ENCODE data around the gene KCNIP2. TPM values are rescaled to one million over a fixed set of nuclear protein-coding genes. Genes with fewer than 3 reads are reported as not detected.
A peak's percentile ranks its signal among the peaks of the same experiment; 100 is the strongest.

Gene KCNIP2
- total and polyA plus RNA-seq, 2 of the 4 experiments (the other 2 are of a cell fraction): under 0.01 to 0.87 TPM

DNA sequence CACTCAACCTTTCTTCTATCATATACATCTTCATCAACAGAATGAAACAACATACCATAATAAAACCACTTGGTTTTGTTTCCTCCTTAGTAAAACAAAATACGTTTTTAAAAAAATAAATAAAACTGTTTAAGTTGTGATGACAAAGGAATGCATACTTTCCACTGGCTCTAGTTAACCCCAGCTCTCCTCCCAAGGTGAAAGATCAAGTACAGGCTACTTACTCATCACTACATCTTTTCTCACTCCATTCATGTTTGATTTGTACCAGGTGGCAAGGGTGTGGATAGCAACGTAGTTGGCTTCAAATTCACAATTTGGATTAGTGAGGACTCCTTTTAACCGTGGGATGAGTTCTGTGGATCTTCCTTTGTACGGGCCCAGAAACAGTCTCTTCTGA is 40.1 kb downstream of the KCNIP2 start:
- dilution Hi-C loops (cut with HindIII; ENCODE audit: low sequenced_read_pairs, unreplicated experiment) (no loop called here), in situ Hi-C loops (cut with MboI; ENCODE audit: low sequenced_read_pairs) (loop anchor here (25.0 kb wide), 1 partner anchor 866 kb away; no protein-coding TSS in a partner anchor), intact Hi-C loops (cut with micrococcal nuclease) (no loop called here)
- no peak overlapping the region for H4K5ac ChIP-seq (ENCODE audit: low read depth, low read length)
- no peaks in the 10 kb centered on the region for H3K27me3 ChIP-seq (ENCODE audit: control insufficient read depth, insufficient read depth, low read length)
- TF ChIP-seq MAFK (IDR thresholded peaks at IDR 0.05; ENCODE audit: low read depth, low read length): no peak
- no peak for TF ChIP-seq RAD21 (IDR thresholded peaks at IDR 0.05; ENCODE audit: low read length)
- TF ChIP-seq BHLHE40 (IDR thresholded peaks at IDR 0.05; ENCODE audit: low read depth, low read length): no peak
- no peak for TF ChIP-seq NFE2L2 (IDR thresholded peaks at IDR 0.05; ENCODE audit: low read depth, low read length)
- TF ChIP-seq CHD1 (IDR thresholded peaks at IDR 0.05; ENCODE audit: low read depth, low read length): no peak
- TF ChIP-seq MXI1 (IDR thresholded peaks at IDR 0.05; ENCODE audit: borderline replicate concordance, low read depth, low read length): no peak
- TF ChIP-seq CEBPB (IDR thresholded peaks at IDR 0.05; ENCODE audit: low read depth, low read length): no peak
- TF ChIP-seq, protein P1, sequence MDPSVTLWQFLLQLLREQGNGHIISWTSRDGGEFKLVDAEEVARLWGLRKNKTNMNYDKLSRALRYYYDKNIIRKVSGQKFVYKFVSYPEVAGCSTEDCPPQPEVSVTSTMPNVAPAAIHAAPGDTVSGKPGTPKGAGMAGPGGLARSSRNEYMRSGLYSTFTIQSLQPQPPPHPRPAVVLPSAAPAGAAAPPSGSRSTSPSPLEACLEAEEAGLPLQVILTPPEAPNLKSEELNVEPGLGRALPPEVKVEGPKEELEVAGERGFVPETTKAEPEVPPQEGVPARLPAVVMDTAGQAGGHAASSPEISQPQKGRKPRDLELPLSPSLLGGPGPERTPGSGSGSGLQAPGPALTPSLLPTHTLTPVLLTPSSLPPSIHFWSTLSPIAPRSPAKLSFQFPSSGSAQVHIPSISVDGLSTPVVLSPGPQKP (IDR thresholded peaks at IDR 0.05; ENCODE audit: borderline replicate concordance, low read depth, low read length): no peak
- TF ChIP-seq RFX5 (IDR thresholded peaks at IDR 0.05; ENCODE audit: low read depth, low read length): no peak
- no peak for TF ChIP-seq RCOR1 (IDR thresholded peaks at IDR 0.05; ENCODE audit: insufficient replicate concordance, low read length)
- no peak for TF ChIP-seq MAZ (IDR thresholded peaks at IDR 0.05; ENCODE audit: borderline replicate concordance, low read depth, low read length)
- TF ChIP-seq, protein P2, sequence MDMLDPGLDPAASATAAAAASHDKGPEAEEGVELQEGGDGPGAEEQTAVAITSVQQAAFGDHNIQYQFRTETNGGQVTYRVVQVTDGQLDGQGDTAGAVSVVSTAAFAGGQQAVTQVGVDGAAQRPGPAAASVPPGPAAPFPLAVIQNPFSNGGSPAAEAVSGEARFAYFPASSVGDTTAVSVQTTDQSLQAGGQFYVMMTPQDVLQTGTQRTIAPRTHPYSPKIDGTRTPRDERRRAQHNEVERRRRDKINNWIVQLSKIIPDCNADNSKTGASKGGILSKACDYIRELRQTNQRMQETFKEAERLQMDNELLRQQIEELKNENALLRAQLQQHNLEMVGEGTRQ (IDR thresholded peaks at IDR 0.05; ENCODE audit: low read depth, low read length): no peak
- TF ChIP-seq, protein P3, sequence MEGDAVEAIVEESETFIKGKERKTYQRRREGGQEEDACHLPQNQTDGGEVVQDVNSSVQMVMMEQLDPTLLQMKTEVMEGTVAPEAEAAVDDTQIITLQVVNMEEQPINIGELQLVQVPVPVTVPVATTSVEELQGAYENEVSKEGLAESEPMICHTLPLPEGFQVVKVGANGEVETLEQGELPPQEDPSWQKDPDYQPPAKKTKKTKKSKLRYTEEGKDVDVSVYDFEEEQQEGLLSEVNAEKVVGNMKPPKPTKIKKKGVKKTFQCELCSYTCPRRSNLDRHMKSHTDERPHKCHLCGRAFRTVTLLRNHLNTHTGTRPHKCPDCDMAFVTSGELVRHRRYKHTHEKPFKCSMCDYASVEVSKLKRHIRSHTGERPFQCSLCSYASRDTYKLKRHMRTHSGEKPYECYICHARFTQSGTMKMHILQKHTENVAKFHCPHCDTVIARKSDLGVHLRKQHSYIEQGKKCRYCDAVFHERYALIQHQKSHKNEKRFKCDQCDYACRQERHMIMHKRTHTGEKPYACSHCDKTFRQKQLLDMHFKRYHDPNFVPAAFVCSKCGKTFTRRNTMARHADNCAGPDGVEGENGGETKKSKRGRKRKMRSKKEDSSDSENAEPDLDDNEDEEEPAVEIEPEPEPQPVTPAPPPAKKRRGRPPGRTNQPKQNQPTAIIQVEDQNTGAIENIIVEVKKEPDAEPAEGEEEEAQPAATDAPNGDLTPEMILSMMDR (conservative IDR thresholded peaks at IDR 0.05; ENCODE audit: low read depth, low read length): no peak
- peaks cover 68% of the 10 kb centered on the region for H3K36me3 ChIP-seq (ENCODE audit: control insufficient read depth, insufficient read depth, low read length)
- H3K4ac ChIP-seq (ENCODE audit: low read depth, low read length): no peak overlapping the region
- peaks cover 26 to 54% of the 10 kb centered on the region in 2 experiments for H3K79me1 ChIP-seq (ENCODE audit: low read depth in 1 of 2, low read length in 2 of 2)
- H3K4me3 ChIP-seq (ENCODE audit: insufficient read depth, low read depth, low read length): no peak overlapping the region
- WGBS, 2 experiments (ENCODE audit: extremely low coverage in 2 of 2, insufficient read length in 1 of 2): no CpG with 5 or more reads among the region's 4 CpGs
- 0 out of 2 replicates have a peak, but pooled peaks cover 2% of the 10 kb centered on the region for H3K9me1 ChIP-seq (ENCODE audit: insufficient read depth, low read length)
- H3K14ac ChIP-seq (replicated peaks; ENCODE audit: low read depth, low read length): no peak overlapping the region
- no peak overlapping the region for H3K18ac ChIP-seq (ENCODE audit: low read depth, low read length)
- no peaks in the 10 kb centered on the region for H3K9me3 ChIP-seq (ENCODE audit: control insufficient read depth, insufficient read depth, low read length)
- CTCF ChIA-PET: interaction anchor here (0.6 to 0.7 kb wide), 2 partner anchors 20 to 30 kb away, joined by 3 read pairs; no protein-coding TSS in a partner anchor
- H2BK120ac ChIP-seq (ENCODE audit: low read depth, low read length): no peak overlapping the region
- POLR2A ChIA-PET (ENCODE audit: unreplicated experiment): no interaction called here
- H3K9ac ChIP-seq (ENCODE audit: low read depth, low read length): no peak overlapping the region
- H2BK15ac ChIP-seq (ENCODE audit: low read depth, low read length): no peak overlapping the region
- H3K23ac ChIP-seq (ENCODE audit: low read depth, low read length): no peak overlapping the region
- H2BK5ac ChIP-seq (ENCODE audit: low read depth, low read length, poor library complexity, severe bottlenecking): no peak overlapping the region
- H3K56ac ChIP-seq (ENCODE audit: extremely low read depth, insufficient read depth, low read length): no peak overlapping the region
- H3K4me1 ChIP-seq (ENCODE audit: control insufficient read depth, insufficient read depth, low read length): no peaks in the 10 kb centered on the region
- H2AFZ ChIP-seq (replicated peaks; ENCODE audit: low read length, poor library complexity): no peak overlapping the region
- no peak overlapping the region for H4K91ac ChIP-seq (ENCODE audit: insufficient read depth, low read depth, low read length)
- peak; percentile 39 for DNase-seq
- H3K4me2 ChIP-seq (ENCODE audit: low read depth, low read length): no peak overlapping the region
- no peak overlapping the region for H4K8ac ChIP-seq (ENCODE audit: low read depth in 2 of 2, low read length in 2 of 2)
- no peak overlapping the region for H2BK20ac ChIP-seq (ENCODE audit: low read depth, low read length)
- no peak overlapping the region for H3K27ac ChIP-seq (ENCODE audit: insufficient read depth, low read length)
- H2AK9ac ChIP-seq (replicated peaks; ENCODE audit: low read depth, low read length, poor library complexity): no peak overlapping the region
- H4K20me1 ChIP-seq (ENCODE audit: insufficient read depth, low read length): peaks cover 50% of the 10 kb centered on the region
- ATAC-seq (ENCODE audit: low read depth): peak; percentile 70
- no TSS peak for BruUV-seq (replicated peaks)
- no peak overlapping the region for H2AK5ac ChIP-seq (ENCODE audit: low read depth, low read length)

All from IMR-90 (cell line).